Breast epithelium (tissue), 4 donors: Measurements from ENCODE around the gene SLC23A2. TPM values are rescaled to one million over a fixed set of nuclear protein-coding genes. Genes with fewer than 3 reads are reported as not detected.

Experiments used
- DNase-seq, 2 donors: peaks; one replicate each; pipeline ENCODE4 v3.0.0-alpha.2; 2019; ENCODE audit warnings: low spot score in 2 of 2
- H3K27ac ChIP-seq, 2 donors: fragments of 200-600 bp; sonication (generic) in 1 of 2; one replicate each; pipeline ENCODE4 v1.5.1; 2016 to 2019; ENCODE audit warnings: mild to moderate bottlenecking in 1 of 2
- H3K27me3 ChIP-seq, 2 donors: fragments of 200-600 bp; sonication (generic) in 1 of 2; one replicate each; pipeline versions ENCODE4 v1.5.1 to v1.6.0; 2017 to 2019; ENCODE audit warnings: control low read depth in 1 of 2, mild to moderate bottlenecking in 1 of 2
- H3K36me3 ChIP-seq: fragments of 200-600 bp; one replicate; pipeline ENCODE4 v1.5.1; 2019
- H3K4me1 ChIP-seq, 2 donors: fragments of 200-600 bp; sonication (generic); one replicate each; pipeline ENCODE4 v1.5.1; 2016 to 2019; ENCODE audit warnings: control low read depth in 1 of 2
- H3K4me3 ChIP-seq, 3 donors: fragments of 200-600 bp; sonication (generic); 1 replicate in 2 of 3; 2 replicates in 1 of 3; pipeline ENCODE4 v1.5.1; 2016 to 2019; ENCODE audit warnings: mild to moderate bottlenecking in 3 of 3, moderate library complexity in 2 of 3
- H3K9me3 ChIP-seq, 2 donors: fragments of 200-600 bp; sonication (generic) in 1 of 2; one replicate each; pipeline ENCODE4 v1.5.1; 2016 to 2019; ENCODE audit warnings: control low read depth in 1 of 2
- POLR2A ChIP-seq: fragments of 450-650 bp; IDR thresholded peaks from one replicate; pipeline ENCODE4 v1.6.1; 2016; ENCODE audit warnings: antibody characterized with exemption, mild to moderate bottlenecking, moderate library complexity
- POLR2AphosphoS5 ChIP-seq, 3 donors: sonication (generic); formaldehyde crosslinking; IDR thresholded peaks; one replicate each; pipeline ENCODE4 v1.6.1; 2017; ENCODE audit warnings: antibody characterized with exemption in 3 of 3
- intact Hi-C: fragments of 100-400 bp; cut with DNase I; formaldehyde crosslinking; loops from one replicate; pipeline ENCODE4 v1.15.1; 2023; ENCODE audit warnings: low total_unique reads
- total RNA-seq, 3 donors: library from RNA; depleted of rRNA; stranded (reverse); fragments of >200 nt; gene quantifications; one replicate each; pipeline ENCODE4 v1.1.0, GENCODE V29; 2016
- TF ChIP-seq, protein P1 (sequence below), 3 donors: fragments of 450-650 bp; IDR thresholded peaks; one replicate each; pipeline ENCODE4 v1.5.1; 2016 to 2017; ENCODE audit warnings: antibody characterized with exemption in 3 of 3, mild to moderate bottlenecking in 3 of 3, moderate library complexity in 3 of 3

Gene SLC23A2
- total RNA-seq, 3 donors from 2014 or later, result 14.6 to 18.6 (median 15.4) TPM

- H3K4me3 ChIP-seq, result no peak overlapping the region
- TF ChIP-seq, protein P1, sequence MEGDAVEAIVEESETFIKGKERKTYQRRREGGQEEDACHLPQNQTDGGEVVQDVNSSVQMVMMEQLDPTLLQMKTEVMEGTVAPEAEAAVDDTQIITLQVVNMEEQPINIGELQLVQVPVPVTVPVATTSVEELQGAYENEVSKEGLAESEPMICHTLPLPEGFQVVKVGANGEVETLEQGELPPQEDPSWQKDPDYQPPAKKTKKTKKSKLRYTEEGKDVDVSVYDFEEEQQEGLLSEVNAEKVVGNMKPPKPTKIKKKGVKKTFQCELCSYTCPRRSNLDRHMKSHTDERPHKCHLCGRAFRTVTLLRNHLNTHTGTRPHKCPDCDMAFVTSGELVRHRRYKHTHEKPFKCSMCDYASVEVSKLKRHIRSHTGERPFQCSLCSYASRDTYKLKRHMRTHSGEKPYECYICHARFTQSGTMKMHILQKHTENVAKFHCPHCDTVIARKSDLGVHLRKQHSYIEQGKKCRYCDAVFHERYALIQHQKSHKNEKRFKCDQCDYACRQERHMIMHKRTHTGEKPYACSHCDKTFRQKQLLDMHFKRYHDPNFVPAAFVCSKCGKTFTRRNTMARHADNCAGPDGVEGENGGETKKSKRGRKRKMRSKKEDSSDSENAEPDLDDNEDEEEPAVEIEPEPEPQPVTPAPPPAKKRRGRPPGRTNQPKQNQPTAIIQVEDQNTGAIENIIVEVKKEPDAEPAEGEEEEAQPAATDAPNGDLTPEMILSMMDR (IDR thresholded peaks at IDR 0.05), result no peak
- TF ChIP-seq POLR2A, result no peak
- no peak for TF ChIP-seq POLR2AphosphoS5 (IDR thresholded peaks at IDR 0.05)
- H3K4me1 ChIP-seq, result no peaks in the 10 kb centered on the region
- H3K9me3 ChIP-seq, result no peaks in the 10 kb centered on the region
- no peak overlapping the region for H3K27ac ChIP-seq
- H3K27me3 ChIP-seq, result no peaks in the 10 kb centered on the region
- no peak for DNase-seq
- H3K36me3 ChIP-seq, result no peaks in the 10 kb centered on the region
- intact Hi-C loops, result loop anchor here (2.0 kb wide), 1 partner anchor 22 kb away; no protein-coding TSS in a partner anchor
Measured at GRCh38 chr20:4808872-4809271, 192.4 kb downstream of the SLC23A2 start.

DNA sequence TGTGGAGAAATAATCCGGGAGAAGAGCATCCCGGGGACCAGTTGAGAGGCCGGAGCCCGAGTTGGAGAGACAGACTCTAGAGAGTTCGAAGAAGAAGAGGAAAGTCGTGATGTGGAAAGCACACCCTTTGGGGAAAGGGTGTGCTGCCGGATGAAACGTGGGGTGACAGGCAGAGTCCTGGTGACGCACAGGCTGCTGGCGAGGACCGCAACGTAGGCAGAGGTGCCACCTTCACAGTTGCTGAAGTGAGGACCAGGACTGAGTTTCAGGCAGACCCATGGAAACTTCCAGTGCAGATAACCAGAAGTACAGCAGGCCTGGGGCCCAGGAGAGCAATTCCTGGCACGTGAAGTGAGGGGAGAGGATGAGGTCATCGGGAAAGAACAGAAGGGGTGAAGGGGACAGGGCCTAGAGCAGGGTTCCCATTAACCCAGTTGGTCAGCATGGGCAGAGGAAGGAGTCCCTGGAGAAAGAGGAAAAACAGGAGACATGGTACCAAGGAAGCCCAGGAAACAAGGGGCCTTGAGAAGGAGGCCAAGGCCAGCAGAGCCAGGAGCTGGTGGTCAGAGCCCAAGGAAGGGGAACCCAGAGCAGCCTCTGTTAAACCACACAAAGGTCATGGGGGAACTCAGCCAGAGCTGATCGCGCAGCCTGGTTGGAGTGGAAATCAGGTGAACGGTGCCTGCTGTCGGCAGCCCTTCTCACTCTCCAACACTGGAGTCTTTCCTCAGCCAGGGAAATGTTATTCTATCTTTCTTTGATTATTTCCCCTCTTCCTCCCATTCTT, 195.5 kb downstream of the SLC23A2 start:
- no peaks in the 10 kb centered on the region for H3K27me3 ChIP-seq
- intact Hi-C loops, result no loop called here
- H3K4me1 ChIP-seq, result no peaks in the 10 kb centered on the region
- DNase-seq, result no peak
- no peak overlapping the region for H3K27ac ChIP-seq
- H3K36me3 ChIP-seq, result no peaks in the 10 kb centered on the region
- no peaks in the 10 kb centered on the region for H3K9me3 ChIP-seq
- no peak for TF ChIP-seq POLR2AphosphoS5 (IDR thresholded peaks at IDR 0.05)
- TF ChIP-seq, protein P1 (IDR thresholded peaks at IDR 0.05), result no peak
- no peak overlapping the region for H3K4me3 ChIP-seq

DNA sequence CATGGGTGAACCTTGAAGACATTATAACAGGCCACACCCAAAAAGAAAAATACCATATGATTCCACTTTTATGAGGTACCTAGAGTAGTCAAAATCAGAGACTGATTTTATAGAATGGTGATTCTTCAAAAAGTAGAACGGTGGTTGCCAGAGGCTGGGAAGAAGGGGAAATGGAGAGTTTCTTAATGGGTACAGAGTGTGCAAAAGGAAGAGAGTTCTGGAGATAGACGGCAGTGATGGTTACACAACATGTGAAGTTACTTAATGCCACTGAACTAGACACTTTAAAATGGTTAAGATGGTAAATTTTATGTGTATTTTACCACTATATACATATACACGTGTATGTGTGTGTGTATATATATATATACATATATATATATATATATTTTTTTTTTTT, 198.8 kb downstream of the SLC23A2 start:
- intact Hi-C loops, result no loop called here
- no peak overlapping the region for H3K4me3 ChIP-seq
- no peak for TF ChIP-seq POLR2A
- no peak for TF ChIP-seq POLR2AphosphoS5 (IDR thresholded peaks at IDR 0.05)
- peaks cover 9 to 10% of the 10 kb centered on the region in 2 donors for H3K9me3 ChIP-seq
- H3K4me1 ChIP-seq, result no peaks in the 10 kb centered on the region
- no peaks in the 10 kb centered on the region for H3K36me3 ChIP-seq
- no peak for DNase-seq
- H3K27ac ChIP-seq, result no peak overlapping the region
- H3K27me3 ChIP-seq, result no peaks in the 10 kb centered on the region

Other genes starting within 250 kb of the SLC23A2 start
- 10 to 100 TPM in 2 of 3 donors, 1 to 10 TPM in 1; 9.5 to 38.6 (median 16.0) TPM for gene RASSF2, start 177.9 kb downstream of the SLC23A2 start, total RNA-seq
- 100 to 1,000 TPM in 1 of 3 donors, 10 to 100 TPM in 2; 79.6 to 107 (median 88.0) TPM for gene TMEM230, start 111.6 kb upstream of the SLC23A2 start, total RNA-seq
- 10 to 100 TPM; 32.3 to 62.9 (median 55.4) TPM for gene PCNA, start 118.4 kb upstream of the SLC23A2 start, total RNA-seq
- gene CDS2, start 125.5 kb upstream of the SLC23A2 start, total RNA-seq, result 10 to 100 TPM; 29.2 to 42.9 (median 37.6) TPM